GM21447 (cell line): Measurements from ENCODE around the gene HOXA6.

Source experiments
- ATAC-seq: cut with Tn5 transposase; IDR thresholded peaks from one replicate; pipeline ENCODE4 v1.9.1; 2021; ENCODE audit not compliant: unreplicated experiment

The HOXA6 gene

GRCh38 chr7:27099453-27100370, 47.9 kb downstream of the HOXA6 start:
- ATAC-seq, result no peak

DNA sequence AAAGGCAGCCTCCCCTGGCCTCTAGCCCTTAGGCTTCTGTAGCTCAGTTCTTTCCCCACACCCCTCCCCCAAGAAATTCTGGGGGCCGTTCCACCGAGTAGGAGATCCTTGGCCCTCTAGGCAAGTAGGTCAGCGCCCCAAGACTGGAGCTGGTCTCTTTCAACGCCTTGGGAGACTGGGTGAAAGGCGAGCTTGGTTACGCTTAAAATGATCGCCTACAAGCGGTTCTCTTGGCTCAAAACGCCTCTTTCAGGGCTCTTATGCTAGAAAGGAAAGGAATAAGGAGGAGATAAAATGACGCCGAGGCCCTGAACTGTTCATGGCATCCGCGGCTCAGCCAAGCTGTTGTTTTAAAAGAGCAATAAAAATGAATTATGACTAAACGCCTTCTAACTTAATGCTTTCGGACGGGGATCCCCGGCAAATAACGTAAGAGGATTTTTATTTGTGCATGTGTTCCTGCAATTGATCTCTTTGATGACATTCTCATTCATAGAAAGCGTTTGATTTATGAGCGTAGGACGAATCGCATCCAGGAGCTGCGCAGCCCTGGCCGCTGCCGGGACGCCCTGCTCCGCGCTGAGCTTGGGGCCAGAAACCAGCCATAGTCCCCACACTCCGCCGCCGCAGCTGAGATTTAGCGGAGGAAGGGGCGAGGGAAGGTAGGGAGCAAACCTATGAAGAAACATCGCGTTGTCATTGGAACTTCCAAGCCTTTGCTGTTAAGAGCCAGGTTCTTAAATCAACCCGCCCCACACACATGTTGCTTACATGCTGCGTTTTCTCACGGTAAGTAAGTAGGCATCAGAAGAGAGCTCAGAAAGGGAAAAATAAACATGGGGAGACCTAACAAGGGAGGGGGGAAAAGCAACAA, 48.8 kb downstream of the HOXA6 start:
- no peak for ATAC-seq

DNA sequence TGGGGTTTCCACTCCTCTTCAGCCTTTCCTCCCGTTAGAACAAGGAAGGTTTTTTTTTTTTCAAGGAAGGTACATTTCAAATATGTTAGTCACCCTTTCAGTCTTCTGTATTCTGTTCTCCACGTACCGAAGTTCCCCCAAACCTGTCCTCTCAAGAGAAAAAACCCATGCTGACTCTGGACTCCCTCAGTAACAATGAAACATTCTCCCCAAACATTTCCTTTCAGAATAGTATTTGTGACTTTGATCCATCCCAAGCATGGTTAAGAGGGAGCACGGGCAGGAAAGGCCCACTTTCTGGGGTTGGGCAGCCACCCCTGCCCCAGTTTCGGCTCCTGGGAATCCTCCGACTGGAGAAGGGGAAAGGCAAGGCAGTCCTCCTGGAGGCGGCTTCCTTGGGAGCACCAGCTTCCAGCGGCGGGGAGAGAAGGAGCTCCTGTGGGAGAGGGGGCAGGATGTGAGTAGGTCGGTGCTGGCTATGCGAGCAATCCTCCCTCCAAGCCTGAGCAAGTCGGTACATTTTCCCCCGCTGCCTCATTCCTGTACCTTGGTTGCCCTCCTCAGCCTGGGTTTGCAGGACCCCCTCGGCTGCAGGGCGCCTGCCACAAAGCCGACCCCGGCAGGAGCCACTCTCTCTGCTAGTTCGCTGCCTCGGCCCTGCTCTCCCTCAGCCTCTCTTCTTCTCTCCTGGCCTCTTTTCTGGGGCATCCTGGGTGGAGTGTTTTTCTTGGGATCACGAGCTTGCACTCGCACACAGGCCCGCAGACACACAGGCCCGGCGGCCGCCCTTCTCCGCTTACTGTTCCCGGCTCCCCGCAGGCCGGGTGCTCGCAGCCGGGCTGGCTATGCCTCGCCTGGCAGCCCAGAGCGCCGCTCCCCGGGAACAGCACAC, 49.6 kb downstream of the HOXA6 start:
- no peak for ATAC-seq

DNA sequence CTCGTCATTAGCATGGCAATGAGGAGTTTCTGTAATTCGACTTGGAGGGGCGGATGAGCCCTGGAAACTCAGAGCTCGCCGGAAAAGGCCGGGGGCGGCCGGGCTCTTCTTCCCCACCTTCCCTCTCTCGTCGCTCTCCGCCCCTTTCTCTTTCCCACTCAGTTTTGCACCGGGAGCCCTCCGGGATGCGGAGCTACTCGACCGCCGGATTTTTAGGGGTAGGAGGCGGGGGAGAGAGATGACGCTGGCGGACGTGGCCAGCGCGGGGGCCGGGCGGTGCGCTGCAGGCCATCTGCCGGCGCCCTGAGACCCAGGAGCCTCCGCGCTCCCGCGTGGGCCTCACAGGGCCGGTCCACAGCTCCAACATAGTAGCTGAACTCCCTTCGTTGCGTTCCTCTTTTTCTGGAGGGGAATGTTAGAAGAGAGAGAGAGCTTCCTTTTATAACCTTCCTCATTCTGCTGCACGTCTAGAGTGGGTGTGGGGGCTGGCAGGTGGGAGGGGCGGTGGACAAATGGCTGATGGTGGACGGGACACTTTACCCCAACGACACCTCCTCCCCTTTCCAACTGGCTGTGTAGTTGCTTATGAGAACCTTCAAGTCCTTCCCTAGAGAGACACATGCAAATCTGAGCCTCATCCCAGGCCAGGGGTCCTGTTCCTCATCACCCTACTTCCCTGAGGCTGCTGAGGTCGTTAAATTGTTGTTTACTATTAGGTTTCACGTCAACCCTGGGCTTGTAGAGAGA, 50.6 kb downstream of the HOXA6 start:
- ATAC-seq, result no peak

GRCh38 chr7:27095897-27096767, 51.4 kb downstream of the HOXA6 start, which contains the start of gene HOXA1:
TSS of gene HOXA1 (minus strand) at chr7:27096000. CDS start at chr7:27095912, 88 bp downstream.
- peak; percentile 86 for ATAC-seq
